ENCODE measurements around the gene GPR148. TPM values are rescaled to one million over a fixed set of nuclear protein-coding genes. Genes with fewer than 3 reads are reported as not detected.

Gene GPR148
- total RNA-seq, 2 donors from 2014 or later = not detected

GRCh38 chr2:130766711-130767407 lies 38.0 kb downstream of the GPR148 start:
- DNase-seq = no peak
- Mint-ChIP-seq H3K27me3 (ENCODE audit: low read depth) (peaks cover 13% of the 10 kb centered on the region), H3K9me3 (no peaks in the 10 kb centered on the region), H3K4me3 (no peak overlapping the region), H3K27ac (no peak overlapping the region), H3K36me3 (ENCODE audit: insufficient read depth in 2 of 2) (no peaks in the 10 kb centered on the region), H3K4me1 (ENCODE audit: low read depth) (no peaks in the 10 kb centered on the region)
- no peak for ATAC-seq (replicated peaks in 1 of 2)

- Mint-ChIP-seq H3K36me3 (ENCODE audit: insufficient read depth in 2 of 2) (no peaks in the 10 kb centered on the region), H3K27ac (no peak overlapping the region), H3K4me3 (no peak overlapping the region), H3K4me1 (ENCODE audit: low read depth) (no peaks in the 10 kb centered on the region), H3K27me3 (ENCODE audit: low read depth) (peaks cover 13% of the 10 kb centered on the region), H3K9me3 (no peaks in the 10 kb centered on the region)
- ATAC-seq (replicated peaks in 1 of 2) (no peak), DNase-seq (no peak)
Measured at GRCh38 chr2:130767408-130767775, 38.5 kb downstream of the GPR148 start.

GRCh38 chr2:130768191-130768855 lies 39.5 kb downstream of the GPR148 start:
- no peaks in the 10 kb centered on the region for H3K9me3 Mint-ChIP-seq
- H3K36me3 Mint-ChIP-seq (ENCODE audit: insufficient read depth in 2 of 2) = no peaks in the 10 kb centered on the region
- H3K27ac Mint-ChIP-seq = no peak overlapping the region
- no peak for DNase-seq
- H3K4me3 Mint-ChIP-seq = no peak overlapping the region
- no peak for ATAC-seq (replicated peaks in 1 of 2)
- no peaks in the 10 kb centered on the region for H3K4me1 Mint-ChIP-seq (ENCODE audit: low read depth)
- H3K27me3 Mint-ChIP-seq (ENCODE audit: low read depth) = peaks cover 13% of the 10 kb centered on the region

GRCh38 chr2:130769343-130769907 lies 40.6 kb downstream of the GPR148 start:
- Mint-ChIP-seq H3K4me1 (ENCODE audit: low read depth) (no peaks in the 10 kb centered on the region), H3K27me3 (ENCODE audit: low read depth) (peaks cover 13% of the 10 kb centered on the region), H3K9me3 (no peaks in the 10 kb centered on the region), H3K36me3 (ENCODE audit: insufficient read depth in 2 of 2) (no peaks in the 10 kb centered on the region), H3K4me3 (no peak overlapping the region), H3K27ac (no peak overlapping the region)
- no peak for DNase-seq
- ATAC-seq (replicated peaks in 1 of 2) = no peak

GRCh38 chr2:130776550-130776949 lies 47.7 kb downstream of the GPR148 start:
- Mint-ChIP-seq H3K9me3 (no peaks in the 10 kb centered on the region), H3K4me1 (ENCODE audit: low read depth) (no peaks in the 10 kb centered on the region), H3K36me3 (ENCODE audit: insufficient read depth in 2 of 2) (no peaks in the 10 kb centered on the region), H3K27ac (no peak overlapping the region), H3K27me3 (ENCODE audit: low read depth) (peaks cover 15% of the 10 kb centered on the region), H3K4me3 (no peak overlapping the region)
- DNase-seq = no peak
- no peak for ATAC-seq (replicated peaks in 1 of 2)

GRCh38 chr2:130778781-130779180 lies 49.9 kb downstream of the GPR148 start:
- Mint-ChIP-seq H3K4me1 (ENCODE audit: low read depth) (no peaks in the 10 kb centered on the region), H3K4me3 (no peak overlapping the region), H3K9me3 (no peaks in the 10 kb centered on the region), H3K36me3 (ENCODE audit: insufficient read depth in 2 of 2) (no peaks in the 10 kb centered on the region), H3K27ac (no peak overlapping the region), H3K27me3 (ENCODE audit: low read depth) (peaks cover 24% of the 10 kb centered on the region)
- no peak for ATAC-seq (replicated peaks in 1 of 2)
- no peak for DNase-seq

Other genes with a start within 250 kb of the GPR148 start
- not detected for gene POTEI, start 219.7 kb upstream of the GPR148 start, total RNA-seq
- not detected for gene CFC1B, start 207.8 kb upstream of the GPR148 start, total RNA-seq
- gene CFC1, start 129.5 kb upstream of the GPR148 start, total RNA-seq = not detected
- gene POTEJ, start 117.6 kb upstream of the GPR148 start, total RNA-seq = not detected
- not detected for gene AMER3, start 26.5 kb downstream of the GPR148 start, total RNA-seq
- 1 to 10 TPM in 1 of 2 donors, under 1 TPM in 1; 0.63 to 1.7 TPM for gene ARHGEF4, start 107.8 kb downstream of the GPR148 start, total RNA-seq

All from activated T-cell treated with anti-CD3 and anti-CD28 coated beads, Interleukin-2, amount 50 U/mL, for 72 hours (primary cell).